BJ (cell line): ENCODE data around the gene TOM1L2. TPM values are rescaled to one million over a fixed set of nuclear protein-coding genes. Genes with fewer than 3 reads are reported as not detected.

Experiments used
- CTCF ChIA-PET: fragments of 350-600 bp; formaldehyde crosslinking; extraction: SDS; loops from one replicate; lab custom pipeline; 2021; ENCODE audit warnings: antibody characterized with exemption, inconsistent platforms; lab: Yijun Ruan, JAX
- POLR2A ChIA-PET: fragments of 300-600 bp; sonication (Branson Sonifier 250); formaldehyde crosslinking; extraction: SDS; loops from one replicate; lab custom pipeline; 2021; ENCODE audit warnings: antibody characterized with exemption; lab: Charles Lee
- DNase-seq: peaks from one replicate; pipeline ENCODE4 v3.0.0-alpha.2; 2011; ENCODE audit warnings: low read depth
- H3K27me3 ChIP-seq: 2 replicates; pipeline ENCODE4 v1.6.0; 2011; ENCODE audit warnings: low read length; ENCODE audit not compliant: control insufficient read depth, insufficient read depth
- H3K36me3 ChIP-seq: 2 replicates; pipeline ENCODE4 v1.5.1; 2011; ENCODE audit warnings: low read length; ENCODE audit not compliant: control insufficient read depth, insufficient read depth
- H3K4me3 ChIP-seq: 2 replicates; pipeline ENCODE4 v1.5.1; 2011; ENCODE audit warnings: low read depth, mild to moderate bottlenecking, control low read depth, low read length
- polyA plus RNA-seq: library from polyadenylated mRNA; depleted of rRNA; stranded (reverse); fragments of >200 nt; gene quantifications from 2 replicates; pipeline ENCODE4 v1.2.3, GENCODE V29; 2011
- TF ChIP-seq, protein P1 (sequence below): IDR thresholded peaks from 2 replicates; pipeline ENCODE4 v1.5.1; 2011; ENCODE audit warnings: low read depth, mild to moderate bottlenecking, control low read depth, inconsistent platforms, low read length, moderate library complexity; ENCODE audit not compliant: insufficient read depth

TOM1L2 gene
- polyA plus RNA-seq, 1 experiment = 39.6 TPM

DNA sequence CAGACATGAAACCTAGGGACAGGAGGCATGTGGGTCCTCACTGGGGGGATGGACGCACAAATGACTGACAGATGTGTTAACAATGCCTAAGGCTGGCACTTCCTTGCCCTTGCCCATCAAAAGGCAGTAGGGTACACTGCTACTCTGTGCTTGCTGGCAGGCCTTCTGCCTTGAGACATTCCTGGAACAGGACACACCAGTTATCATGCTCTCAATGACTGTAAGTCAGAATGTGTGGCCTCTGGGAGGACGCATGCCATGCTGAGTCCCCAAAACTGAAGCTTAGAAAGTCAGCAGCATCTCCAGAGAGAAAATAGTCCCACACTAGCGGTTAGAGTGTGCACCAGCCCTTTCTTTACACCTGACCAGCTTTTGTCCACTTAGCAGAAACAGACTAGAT, 119.3 kb downstream of the TOM1L2 start:
- POLR2A ChIA-PET = no interaction called here

DNA sequence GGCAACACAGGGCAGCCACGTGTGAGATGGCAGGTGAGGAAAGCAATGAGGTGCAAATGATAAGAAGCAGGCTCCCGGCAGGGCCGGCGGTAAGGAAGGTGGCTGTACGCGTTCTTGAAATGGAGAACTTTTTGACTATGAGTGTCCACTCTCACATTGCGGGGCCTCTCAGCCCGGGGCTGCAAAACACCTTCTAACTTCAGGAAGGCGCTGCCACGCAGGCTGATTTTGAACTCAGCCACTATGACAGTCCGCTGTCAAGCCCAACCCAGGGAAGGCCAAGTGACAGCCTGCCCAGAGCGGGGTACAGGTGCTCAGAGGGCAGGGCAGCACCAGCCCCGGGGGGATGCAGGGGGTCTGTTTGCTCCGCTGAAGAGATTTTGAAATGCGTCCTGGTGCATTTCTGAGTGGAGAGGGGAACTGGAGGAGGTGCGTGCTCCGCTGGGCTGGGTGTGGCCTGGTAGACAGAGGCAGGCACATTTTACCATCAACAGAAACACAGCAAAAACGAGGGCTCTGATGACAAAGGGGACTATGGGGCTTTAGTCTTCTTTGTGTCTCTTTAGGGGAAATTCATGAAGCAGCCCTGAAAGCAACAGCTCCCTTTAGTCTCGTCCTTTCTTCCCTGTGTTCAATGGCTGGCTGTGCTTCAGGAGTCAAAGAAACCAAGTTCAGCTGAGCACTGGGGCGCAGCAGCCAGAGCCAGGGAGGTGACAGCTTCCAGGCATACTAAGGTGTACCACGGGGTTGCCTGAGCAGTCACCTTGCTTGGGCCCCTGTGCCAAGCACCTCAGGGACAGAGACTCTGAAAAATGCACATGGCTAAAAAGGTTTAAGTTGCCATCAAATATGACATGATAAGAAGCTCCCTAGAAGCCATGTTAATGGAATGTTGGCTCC, 120.8 kb downstream of the TOM1L2 start:
- ChIA-PET POLR2A (no interaction called here), CTCF (interaction anchor here (1.0 to 2.4 kb wide), 3 partner anchors 10 to 174 kb away, joined by 3 to 10 read pairs (median 4); no protein-coding TSS in a partner anchor)
- Histone ChIP-seq H3K27me3 (no peaks in the 10 kb centered on the region), H3K4me3 (no peak overlapping the region), H3K36me3 (peaks cover 2% of the 10 kb centered on the region)
- TF ChIP-seq, protein P1, sequence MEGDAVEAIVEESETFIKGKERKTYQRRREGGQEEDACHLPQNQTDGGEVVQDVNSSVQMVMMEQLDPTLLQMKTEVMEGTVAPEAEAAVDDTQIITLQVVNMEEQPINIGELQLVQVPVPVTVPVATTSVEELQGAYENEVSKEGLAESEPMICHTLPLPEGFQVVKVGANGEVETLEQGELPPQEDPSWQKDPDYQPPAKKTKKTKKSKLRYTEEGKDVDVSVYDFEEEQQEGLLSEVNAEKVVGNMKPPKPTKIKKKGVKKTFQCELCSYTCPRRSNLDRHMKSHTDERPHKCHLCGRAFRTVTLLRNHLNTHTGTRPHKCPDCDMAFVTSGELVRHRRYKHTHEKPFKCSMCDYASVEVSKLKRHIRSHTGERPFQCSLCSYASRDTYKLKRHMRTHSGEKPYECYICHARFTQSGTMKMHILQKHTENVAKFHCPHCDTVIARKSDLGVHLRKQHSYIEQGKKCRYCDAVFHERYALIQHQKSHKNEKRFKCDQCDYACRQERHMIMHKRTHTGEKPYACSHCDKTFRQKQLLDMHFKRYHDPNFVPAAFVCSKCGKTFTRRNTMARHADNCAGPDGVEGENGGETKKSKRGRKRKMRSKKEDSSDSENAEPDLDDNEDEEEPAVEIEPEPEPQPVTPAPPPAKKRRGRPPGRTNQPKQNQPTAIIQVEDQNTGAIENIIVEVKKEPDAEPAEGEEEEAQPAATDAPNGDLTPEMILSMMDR = no peak
- DNase-seq = no peak

More for the DNA sequence above, 119.3 kb downstream of the TOM1L2 start:
- Histone ChIP-seq H3K4me3 (no peak overlapping the region), H3K27me3 (no peaks in the 10 kb centered on the region), H3K36me3 (no peaks in the 10 kb centered on the region; the same call in none of the 2 replicates)
- TF ChIP-seq, protein P1 = no peak
- CTCF ChIA-PET = no interaction called here
- no peak for DNase-seq

DNA sequence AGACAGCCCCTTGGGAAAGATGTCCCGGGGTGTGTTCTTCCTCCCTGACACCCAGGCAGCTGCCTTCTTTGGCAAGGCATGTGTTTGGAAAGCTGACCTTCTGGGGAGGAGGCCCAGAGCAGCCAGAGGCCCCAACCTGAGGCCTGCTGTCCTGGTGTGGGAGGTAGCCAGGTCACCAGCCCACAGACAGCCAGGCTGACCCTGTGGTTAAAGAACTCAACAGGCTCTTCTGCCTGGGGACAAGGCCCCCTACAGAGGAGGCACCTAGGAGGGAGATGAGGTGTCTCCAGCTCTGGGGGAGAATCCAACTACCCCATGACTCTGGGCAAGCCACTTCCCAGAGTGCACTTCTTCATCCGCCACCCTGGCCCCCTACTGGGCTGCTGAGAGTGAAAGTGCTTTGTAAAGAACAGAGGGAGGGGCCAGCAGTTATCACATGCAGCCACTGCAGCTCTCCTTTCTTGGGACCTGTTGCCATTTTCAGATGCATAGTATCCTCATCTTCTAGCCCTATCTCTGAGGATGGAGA, 122.3 kb downstream of the TOM1L2 start:
- DNase-seq = no peak
- CTCF ChIA-PET = interaction anchor here (0.6 to 2.4 kb wide), 5 partner anchors 10 to 184 kb away, joined by 3 to 10 read pairs (median 3); no protein-coding TSS in a partner anchor
- POLR2A ChIA-PET = no interaction called here
- Histone ChIP-seq H3K4me3 (no peak overlapping the region), H3K36me3 (peaks cover 2% of the 10 kb centered on the region), H3K27me3 (no peaks in the 10 kb centered on the region)
- TF ChIP-seq, protein P1 = peak; percentile 40

GRCh38 chr17:17849147-17849820, 122.9 kb downstream of the TOM1L2 start:
- ChIA-PET POLR2A (interaction anchor here (0.6 kb wide), 1 partner anchor 12 kb away, joined by 3 read pairs; no protein-coding TSS in a partner anchor), CTCF (interaction anchor here (1.0 to 2.4 kb wide), 6 partner anchors 8 to 38 kb away, joined by 3 to 10 read pairs (median 4); no protein-coding TSS in a partner anchor)
- no peak for DNase-seq
- TF ChIP-seq, protein P1 = no peak
- H3K4me3 ChIP-seq = no peak overlapping the region
- no peaks in the 10 kb centered on the region for H3K27me3 ChIP-seq
- peaks cover 2% of the 10 kb centered on the region for H3K36me3 ChIP-seq
